T-helper 1 cell (primary cell): ENCODE measurements around the gene DOCK1.

ENCODE experiments used
- DNase-seq, 5 donors: peaks; one replicate each; pipeline ENCODE4 v3.0.0-alpha.2; 2012 to 2020

DOCK1 gene

DNA sequence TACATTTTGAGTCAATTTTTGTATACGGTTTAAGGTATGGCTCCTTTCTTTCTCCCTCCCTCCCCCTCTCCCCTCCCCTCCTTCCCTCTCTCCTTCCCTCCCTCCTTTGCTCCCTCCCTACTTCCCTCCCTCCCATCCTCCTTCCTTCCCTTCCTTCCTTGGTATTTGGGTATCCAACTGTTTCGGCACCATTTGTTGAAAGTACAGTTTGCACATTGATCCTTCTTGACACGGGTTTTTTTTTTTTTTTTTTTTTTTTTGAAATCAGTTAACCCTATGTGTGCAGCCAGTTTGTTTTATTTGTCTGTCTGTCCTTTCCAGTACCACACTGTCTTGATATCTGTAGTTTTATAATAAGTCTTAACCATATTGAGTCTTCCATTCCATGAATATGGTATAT is 331.0 kb downstream of the DOCK1 start:
- no peak for DNase-seq

DNA sequence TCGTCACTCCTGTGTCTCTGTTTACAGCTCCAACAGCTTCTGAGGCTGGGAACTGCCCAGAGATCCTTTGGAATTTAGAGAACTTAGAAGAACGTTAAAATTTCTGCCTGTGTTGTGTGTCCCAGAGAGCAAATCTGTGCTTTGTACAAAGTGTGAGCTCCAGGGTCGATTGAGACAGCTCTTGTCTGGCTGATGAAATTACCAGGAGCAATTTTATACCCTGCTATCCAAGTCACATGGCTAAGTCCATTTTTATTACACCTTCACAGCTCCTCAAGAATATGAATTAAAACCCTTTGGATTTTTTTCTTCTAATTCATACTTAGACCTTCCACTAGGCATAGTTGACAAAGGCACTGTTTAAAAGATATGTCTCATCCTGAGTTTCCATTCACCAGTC is 337.7 kb downstream of the DOCK1 start:
- no peak for DNase-seq

DNA sequence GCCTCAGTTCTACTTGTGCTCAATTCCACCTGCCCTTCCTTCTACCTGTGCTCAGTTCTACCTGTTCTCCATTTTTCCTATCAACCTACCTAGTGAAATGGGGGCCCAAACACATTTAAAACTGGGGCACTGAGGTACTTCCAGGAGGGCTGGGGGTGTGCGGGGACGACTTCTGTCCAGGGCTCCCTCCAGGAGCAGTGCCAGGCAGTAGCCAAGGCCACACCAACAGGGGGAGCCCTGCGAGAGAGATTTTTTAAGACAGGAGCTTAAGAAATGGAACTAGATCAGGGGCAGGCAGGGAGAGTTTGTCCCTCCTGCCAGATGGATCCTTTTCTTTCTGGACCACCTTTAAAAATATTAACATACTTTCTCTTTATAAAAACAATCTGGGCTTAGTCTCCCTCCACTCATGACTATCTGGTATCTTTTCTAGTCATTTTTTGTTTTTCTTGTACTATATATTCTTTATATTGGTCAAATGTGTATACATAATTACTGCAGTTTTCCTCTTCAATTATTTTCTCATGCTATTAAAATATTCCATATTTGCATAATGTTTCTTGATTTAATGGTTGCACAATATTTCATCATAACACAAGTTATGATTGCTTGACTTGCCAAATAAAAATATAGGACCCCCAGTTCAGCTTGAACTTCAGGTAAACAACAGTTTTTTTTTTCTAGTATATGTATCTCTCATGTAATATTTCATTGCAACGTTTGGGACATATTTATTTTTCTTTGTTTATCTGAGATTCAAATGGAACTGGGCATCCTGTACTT is 338.5 kb downstream of the DOCK1 start:
- peak in 1 of 5 donors; percentile 25 for DNase-seq

DNA sequence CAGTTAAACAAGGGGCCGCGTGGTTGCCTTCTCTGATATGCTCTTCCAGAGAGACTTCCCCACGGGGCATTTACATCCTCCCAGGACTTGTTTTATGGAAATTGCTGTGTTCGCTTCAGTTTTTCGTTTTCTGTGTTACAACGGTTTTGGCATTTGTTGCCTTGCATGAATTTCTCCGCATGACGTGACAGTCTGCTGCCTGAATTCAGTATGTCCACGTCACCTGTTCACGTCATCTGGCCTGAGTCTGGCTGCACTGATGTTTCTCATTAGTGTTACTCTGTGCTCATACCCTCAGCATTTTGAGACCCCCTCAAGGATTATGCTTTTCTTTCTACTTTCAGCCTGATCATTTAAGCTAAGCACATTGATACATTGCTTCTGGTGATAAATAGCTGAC is 340.2 kb downstream of the DOCK1 start:
- no peak for DNase-seq

DNA sequence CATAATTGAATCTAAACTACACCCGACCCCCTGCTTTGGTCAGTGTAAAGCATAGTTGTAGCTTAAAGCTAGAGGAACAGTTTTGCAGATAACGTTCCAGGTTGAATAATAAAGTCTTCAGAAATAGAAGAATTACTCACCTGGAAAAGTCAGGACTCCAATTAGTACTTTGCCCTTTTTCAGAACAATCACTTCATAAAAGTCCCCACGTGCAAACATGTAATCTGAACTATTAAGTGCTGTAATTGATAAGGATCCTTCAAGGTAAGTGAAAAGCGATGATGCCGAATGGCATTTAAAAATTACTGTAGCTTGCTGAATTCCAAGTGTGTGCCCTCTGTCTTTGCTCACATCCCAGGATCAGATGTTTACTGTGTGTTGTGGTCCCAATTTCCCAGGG is 344.8 kb downstream of the DOCK1 start:
- no peak for DNase-seq

DNA sequence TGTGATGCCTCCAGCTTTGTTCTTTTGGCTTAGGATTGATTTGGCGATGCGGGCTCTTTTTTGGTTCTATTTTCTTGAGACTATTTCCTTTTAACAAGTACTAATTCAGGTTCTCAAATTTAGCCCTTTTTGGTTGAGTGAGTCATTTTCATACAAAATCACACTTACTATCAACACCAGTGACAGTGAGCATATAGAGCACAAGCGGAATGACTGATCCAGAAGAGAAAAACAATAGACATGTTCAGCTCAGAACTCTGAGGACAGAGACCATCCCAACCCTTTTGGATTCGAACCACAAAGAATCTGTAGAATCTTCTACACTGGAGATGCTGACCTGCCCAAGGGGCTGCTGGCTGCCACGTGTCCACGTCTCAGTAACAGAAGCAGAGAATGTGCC is 347.6 kb downstream of the DOCK1 start:
- DNase-seq, result no peak

DNA sequence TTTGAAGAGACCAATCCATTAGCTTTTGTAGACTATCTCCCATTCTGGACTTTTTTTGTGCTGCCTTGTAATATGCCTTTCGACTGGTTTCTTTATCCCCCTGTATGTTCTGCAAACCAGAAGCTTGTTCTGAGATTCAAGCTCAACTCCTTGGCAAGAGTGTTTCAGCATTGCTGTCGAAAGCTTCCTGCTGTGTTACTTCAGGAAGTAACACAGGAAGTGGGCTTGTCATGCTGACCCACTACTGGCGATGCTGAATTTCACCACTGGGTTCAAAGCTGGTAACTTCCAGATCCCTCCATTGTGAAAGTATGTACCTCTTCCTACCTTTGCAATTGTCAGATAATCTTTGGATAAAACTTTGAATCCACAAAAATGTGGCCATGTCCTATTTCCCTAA is 349.0 kb downstream of the DOCK1 start:
- peak in 1 of 5 donors; percentile 59 for DNase-seq

DNA sequence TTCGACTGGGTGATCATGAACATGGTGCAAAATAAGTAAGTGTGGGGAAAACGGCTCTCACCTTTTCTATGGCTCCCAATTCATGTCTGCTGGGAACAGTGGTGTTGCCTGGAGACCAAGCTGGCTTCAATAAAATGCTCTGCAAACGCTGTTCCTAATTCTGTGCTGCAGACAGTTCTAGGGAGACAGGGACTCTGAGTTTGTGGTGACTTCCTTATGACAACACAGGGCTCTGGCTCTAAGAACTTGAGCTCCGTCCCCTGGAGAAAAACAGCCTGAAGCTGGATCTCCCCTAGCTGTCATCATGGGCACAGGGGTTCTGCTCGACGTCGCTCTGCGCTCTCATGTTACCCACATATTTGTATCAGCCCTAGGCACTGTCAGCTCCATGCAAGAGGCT is 352.2 kb downstream of the DOCK1 start:
- DNase-seq, result no peak

DNA sequence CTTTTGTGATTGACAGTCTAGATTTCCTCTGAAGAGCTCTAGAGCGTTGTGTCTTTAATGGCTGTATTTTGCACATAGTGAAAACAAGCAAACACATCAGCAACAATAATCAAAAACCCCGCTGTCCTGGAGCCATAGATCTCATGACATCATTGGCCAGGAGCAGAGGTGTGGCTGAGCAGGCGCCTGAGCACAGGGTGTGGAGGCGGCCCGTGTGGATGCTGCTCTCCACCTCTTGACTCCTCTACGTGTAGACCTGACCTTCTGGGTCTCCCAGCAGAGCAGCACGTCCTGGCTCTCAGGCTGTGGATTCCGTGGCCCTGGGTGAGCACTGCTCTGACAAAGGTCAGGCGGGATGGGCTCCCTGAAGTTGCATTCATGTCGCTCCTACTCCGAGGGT is 354.1 kb downstream of the DOCK1 start:
- DNase-seq, result no peak

DNA sequence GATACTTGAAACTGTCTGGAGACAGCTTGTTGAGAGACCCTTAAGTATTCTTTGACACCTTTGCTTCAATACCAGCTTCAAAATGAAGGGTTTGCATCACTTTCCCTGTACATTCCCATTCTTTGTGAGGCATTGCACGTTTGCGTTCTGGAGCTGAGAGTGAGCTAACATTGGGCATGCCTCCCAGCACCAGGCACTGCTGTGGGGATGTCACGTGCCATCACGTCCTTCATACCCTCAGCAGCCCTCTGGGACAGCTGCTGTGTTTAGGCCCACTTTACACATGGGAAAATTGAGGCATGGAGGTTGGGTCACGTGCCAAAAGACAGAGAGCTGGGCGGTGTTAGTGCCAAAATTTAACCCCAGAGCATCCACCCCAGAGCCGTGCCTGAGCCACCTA is 357.4 kb downstream of the DOCK1 start:
- DNase-seq, result no peak

DNA sequence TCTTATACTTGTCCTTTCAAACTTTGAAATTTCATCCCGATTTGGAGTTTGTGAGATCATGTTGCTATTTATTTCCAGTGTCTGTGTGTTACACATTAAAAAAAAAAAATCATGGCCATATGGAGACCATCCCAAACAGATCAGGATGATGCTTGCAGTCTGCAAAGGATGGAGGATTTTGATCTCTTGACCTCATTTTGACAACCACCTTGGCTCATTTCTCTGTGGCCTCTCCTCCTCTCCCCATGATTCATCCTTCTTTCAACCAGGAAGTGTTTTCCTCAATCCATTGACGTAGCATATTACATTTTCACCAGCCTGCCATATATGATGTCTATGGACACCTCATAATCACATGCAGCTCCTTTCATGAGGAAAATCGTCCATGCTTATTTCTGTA is 360.1 kb downstream of the DOCK1 start:
- DNase-seq, result no peak

DNA sequence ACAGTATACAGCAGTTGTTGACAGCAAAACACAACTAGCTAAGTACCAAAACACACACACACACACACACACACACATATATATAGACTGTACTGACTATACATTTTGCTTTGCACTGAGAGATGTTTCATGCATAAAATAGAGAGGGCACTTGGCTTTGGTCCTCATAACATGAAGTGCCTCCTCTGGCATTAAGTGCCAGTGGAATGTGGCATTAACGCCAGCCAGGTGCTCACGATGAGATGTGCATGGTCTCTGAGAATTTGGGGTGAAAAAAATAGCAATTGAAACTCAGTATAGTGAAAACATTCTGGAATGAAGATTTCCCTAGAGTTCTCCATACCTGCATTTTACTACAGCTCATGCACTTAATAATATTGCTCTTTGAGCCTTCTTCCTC is 361.2 kb downstream of the DOCK1 start:
- DNase-seq, result no peak

DNA sequence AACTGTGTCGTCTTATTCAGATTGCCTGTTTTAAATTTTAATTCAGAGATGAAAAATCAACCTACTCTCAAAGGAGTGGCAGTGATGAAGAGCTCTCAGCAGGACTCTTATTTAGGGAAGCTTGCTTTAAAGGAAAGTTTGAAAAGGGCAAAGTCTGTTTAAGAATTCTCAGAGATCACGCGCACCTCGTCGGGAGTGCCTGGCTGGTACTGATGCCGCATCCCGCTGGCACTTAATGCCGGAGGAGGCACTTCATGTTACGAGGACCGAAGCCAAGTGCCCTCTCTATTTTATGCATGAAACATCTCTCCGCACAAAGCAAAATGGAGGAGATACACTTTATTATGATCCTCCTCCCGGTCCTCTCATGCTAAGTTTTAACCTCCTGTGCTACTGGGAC is 362.2 kb downstream of the DOCK1 start:
- DNase-seq, result no peak

DNA sequence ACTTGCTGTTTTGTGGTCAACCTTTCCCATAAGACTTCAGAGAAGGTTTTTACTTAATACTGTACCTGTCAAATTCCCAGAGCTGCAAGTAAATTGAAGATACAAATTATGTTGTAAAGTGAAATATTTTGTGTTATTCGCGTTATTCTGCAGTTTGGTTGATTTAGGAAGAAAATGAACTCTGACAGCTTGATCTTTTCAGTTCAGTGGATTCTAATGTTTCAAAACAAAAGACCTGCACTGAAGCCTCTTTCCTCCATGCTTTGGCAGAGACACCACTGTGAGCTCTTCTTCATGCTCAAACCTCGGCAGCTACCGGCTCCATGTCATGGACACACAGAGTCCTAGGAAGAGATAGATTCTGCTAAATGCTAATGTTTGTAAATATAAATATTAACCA is 366.8 kb downstream of the DOCK1 start:
- DNase-seq, result no peak

DNA sequence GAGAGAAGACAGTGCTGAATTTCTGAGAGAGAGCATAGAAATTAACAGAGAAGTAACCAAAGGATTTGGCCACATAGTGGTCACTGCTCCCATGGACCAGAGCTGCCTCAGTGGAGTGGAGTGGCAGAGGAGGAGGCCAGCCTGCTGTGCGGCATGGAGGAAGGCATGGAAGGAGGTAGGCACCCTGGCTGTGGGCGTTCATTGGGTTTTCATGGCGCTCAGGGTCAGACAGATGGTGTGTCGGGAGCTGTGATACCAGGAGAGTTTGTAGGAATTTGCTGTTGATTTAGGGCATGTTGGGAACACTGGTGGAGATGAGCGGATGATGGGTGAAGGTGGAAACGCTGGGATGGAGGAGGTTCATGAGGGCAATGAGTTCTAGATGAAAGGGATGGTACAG is 370.0 kb downstream of the DOCK1 start:
- no peak for DNase-seq

DNA sequence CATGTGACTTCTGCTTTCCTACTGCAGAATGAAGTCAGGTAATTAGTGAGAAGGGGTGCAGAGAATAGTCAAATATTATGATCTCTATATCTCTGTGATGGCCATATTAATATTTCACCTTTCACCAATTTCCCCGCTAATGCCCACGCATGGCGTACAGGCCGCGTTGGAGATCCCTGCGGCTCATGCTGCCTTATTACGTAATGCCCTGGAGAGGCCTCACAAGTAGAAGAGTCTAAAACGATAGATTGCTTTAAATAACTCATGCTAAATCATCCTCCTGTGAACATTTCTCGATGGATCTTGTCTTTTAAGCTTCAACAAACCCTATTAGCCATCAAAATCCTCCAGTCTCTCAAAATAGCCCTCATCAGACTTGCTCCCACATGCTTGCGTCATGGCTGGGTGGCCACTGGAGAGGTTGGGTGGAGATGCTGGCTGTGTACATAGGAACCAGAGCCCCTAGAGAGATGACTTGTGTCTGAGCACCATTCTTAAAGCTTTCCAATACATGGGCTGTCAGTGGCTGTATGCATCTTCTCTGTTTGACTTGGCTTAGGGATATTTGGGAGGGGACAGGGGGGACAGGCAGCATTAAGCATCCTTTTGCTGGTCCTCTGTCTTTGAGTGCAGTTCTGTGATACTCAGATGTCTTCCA is 370.7 kb downstream of the DOCK1 start:
- no peak for DNase-seq

DNA sequence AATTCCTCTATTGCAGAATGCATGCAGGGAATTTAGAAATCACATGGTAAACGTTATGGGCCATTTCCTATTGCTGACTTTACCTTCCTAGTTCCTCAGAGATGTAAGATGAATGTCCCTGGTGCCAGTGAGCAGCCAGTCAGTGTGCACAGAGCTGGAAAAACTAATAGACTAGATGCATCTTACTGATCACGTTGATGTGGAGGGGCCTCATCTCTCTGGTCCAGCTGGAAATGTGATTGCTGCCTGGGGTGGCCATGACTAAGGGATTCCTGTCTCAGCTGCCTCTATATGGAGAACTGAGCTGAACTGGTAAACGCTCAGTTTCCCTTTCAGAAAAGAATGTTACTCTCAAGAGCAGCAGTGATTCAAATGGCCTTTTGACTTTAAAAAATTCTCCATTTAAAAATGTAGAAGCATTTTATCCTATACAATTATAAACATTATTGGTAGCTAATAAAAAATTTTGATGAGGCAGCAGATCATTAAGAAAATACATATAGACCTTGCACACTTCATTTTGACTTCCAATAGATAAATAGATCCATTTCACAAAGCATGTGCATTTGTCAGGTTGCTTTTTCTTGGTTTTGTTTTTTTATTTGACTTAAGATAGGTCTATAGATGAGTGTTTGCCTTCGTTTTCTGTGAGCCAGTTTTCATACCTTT is 371.7 kb downstream of the DOCK1 start:
- no peak for DNase-seq

DNA sequence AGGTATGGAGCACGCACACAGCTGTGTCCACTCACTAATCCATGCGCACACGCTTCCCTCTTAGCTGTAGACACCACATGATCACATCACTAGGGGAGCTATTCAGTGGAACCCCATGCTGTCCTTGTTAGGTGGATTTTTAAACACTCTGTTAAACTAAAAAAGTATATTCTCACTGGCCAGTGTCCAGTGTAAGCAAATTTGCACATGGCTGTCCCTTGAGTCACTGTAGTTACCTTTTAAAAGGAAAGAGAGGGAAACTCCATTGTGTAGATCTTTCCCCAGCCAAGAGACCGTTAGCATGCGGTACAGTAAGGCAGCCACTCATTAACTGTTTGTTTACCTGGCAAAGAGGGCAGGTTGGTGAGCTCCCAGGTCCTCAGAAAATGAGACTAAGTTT is 372.8 kb downstream of the DOCK1 start:
- DNase-seq, result no peak

DNA sequence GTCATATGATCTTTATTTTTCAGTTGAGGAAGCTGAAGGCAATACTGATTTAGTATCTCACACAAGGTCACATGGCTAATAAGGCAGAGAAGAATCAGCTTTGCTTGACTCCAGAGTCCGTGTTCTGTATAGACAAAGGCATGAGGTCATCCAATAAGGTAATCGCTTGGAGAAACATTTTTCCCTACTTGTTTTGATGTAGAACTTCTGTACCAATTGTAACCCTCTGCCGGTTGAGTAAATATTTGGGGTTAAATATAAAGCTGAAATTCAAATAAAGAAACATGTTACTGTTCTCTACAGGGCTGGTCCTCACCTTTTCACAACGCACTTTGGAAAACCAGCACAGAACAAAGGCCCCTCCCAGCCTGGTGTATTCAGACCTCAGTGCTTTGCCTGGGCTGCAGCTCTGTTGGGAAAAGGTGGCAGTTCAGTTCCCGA is 374.1 kb downstream of the DOCK1 start:
- DNase-seq, result no peak

DNA sequence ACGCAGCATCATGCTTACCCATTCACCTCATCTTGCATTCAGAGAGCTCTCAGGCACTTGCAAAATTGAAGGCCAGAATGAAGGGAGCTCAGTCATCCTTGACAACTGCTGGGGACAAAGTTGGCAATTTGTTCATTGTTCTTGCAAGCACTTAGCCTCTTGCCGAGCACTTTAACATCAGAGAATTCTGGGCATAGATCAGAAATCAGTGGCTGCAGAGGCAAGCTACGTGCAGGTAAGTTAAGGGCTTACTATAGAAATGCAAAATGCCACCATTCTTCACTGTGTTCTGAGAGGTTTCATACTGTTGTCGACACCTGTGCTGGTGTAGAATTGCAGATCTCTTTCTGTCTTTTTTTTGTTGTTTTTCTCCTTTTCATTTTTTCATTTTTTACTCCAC is 375.2 kb downstream of the DOCK1 start:
- DNase-seq, result no peak

DNA sequence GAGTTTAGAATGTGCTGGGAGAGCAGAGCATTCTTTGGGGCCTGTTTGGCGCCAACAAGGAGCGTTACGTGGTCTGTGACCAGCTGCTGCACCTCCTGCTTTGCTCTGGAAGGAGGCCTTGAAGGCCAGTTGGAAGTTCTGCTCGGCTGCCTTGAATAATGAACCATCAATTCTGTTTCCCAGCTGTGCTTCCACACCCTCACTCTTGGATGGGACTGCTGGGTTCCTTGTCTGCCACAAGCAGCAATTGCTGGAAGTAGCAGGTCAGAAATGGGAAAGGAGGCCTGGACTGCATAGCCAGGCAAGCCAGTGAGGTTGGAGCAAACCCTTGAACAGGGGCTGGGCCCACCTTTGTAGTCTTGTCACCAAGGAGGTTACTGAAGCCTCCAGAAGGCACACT is 377.8 kb downstream of the DOCK1 start:
- DNase-seq, result no peak

DNA sequence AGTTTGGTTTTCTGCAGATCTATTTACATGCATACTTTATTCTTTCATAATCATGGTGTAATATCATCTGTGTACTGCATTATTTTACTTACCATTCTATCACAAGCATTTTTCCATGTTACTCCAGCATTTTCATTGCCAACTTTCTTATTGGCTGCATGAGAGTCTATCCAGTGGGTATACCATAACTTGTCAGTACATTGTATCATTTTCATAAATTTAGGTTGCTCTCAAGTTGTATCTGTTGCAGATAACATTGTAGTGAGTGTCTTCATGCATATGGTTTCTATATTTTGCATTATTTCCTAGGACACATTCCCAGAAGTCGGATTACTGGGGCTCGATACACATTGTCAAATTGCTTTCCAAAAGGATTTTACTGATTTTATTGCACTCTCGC is 378.3 kb downstream of the DOCK1 start:
- DNase-seq, result no peak

DNA sequence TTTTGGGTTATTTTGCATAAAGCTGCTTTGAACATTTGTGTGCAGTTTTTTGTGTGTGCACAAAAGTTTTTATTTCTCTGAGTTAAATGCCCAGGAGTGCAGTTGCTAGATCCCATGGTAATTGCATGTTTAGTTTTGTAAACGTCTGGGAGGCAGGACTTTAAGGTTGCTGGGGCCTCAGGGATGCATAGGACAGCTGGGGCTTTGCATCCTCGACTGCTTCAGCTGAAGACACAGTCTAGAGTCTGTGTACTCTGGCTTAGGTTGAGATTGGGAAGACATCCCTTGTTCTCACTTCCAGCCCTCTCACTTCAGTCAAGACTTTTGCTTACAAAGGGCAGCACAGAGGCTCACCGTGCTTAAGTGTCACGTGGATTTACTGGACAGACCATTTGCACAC is 385.6 kb downstream of the DOCK1 start:
- DNase-seq, result no peak

DNA sequence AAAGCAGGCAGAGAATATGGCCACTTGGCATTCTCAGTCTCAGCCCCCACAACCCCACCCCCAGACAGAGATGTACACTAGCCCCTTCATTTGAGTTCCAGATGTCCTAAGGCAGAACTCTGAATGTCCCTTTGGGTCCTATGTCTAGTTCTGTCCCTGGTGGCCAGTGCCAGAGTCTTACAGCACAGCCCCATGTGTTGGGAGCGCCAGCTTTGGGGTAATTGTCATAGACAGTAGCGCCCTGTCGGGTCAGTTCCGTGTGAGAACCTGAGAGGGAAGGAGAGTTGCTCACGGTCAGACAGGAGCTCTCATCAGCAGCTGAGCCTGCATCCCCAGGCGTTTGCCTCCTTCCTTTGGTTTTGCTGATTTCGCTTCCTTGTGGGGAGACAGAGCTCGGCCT is 386.1 kb downstream of the DOCK1 start:
- DNase-seq, result no peak
